ENCODE results near the gene ANO8.
A peak's percentile ranks its signal among the peaks of the same experiment; 100 is the strongest.

The ANO8 gene

GRCh38 chr19:17305216-17305516 lies 29.5 kb downstream of the ANO8 start:
- H3K4me3 ChIP-seq (ENCODE audit: low read length): no peak overlapping the region
- no peak for TF ChIP-seq CTCF (conservative IDR thresholded peaks at IDR 0.05; ENCODE audit: low read depth, low read length)
- DNase-seq (ENCODE audit: low read depth): no peak

- no peak for TF ChIP-seq CTCF (conservative IDR thresholded peaks at IDR 0.05; ENCODE audit: low read depth, low read length)
- no peak overlapping the region for H3K4me3 ChIP-seq (ENCODE audit: low read length)
- DNase-seq (ENCODE audit: low read depth): no peak
Measured at GRCh38 chr19:17304386-17305215, 30.1 kb downstream of the ANO8 start.

- no peak for DNase-seq (ENCODE audit: low read depth)
- H3K4me3 ChIP-seq (ENCODE audit: low read length): no peak overlapping the region
- TF ChIP-seq CTCF (conservative IDR thresholded peaks at IDR 0.05; ENCODE audit: low read depth, low read length): no peak
Measured at GRCh38 chr19:17303940-17304267, 30.8 kb downstream of the ANO8 start.

GRCh38 chr19:17303167-17303939 lies 31.3 kb downstream of the ANO8 start, which contains the start of gene ABHD8:
Gene ABHD8 (minus strand): TSS chr19:17303425. CDS start chr19:17301616, 1,809 bp downstream.
- peak; percentile 34 for TF ChIP-seq CTCF (conservative IDR thresholded peaks at IDR 0.05; ENCODE audit: low read depth, low read length)
- peak; percentile 84 for DNase-seq (ENCODE audit: low read depth)
- peak within 1 kb of the TSS; percentile 69 for H3K4me3 ChIP-seq (ENCODE audit: low read length)

- H3K4me3 ChIP-seq (ENCODE audit: low read length): peak overlapping the region; percentile 69
- TF ChIP-seq CTCF (conservative IDR thresholded peaks at IDR 0.05; ENCODE audit: low read depth, low read length): no peak
- DNase-seq (ENCODE audit: low read depth): no peak
Measured at GRCh38 chr19:17302391-17303166, 32.1 kb downstream of the ANO8 start.

GRCh38 chr19:17300992-17301619 lies 33.5 kb downstream of the ANO8 start:
- DNase-seq (ENCODE audit: low read depth): no peak
- TF ChIP-seq CTCF (conservative IDR thresholded peaks at IDR 0.05; ENCODE audit: low read depth, low read length): no peak
- H3K4me3 ChIP-seq (ENCODE audit: low read length): no peak overlapping the region
